ENCODE results near the gene CNKSR1.
"Not testable (repeated sequence)": the region's sequence is repeated elsewhere in the genome, so short reads cannot be mapped to it uniquely, and the experiment has no call there.

CNKSR1 gene

DNA sequence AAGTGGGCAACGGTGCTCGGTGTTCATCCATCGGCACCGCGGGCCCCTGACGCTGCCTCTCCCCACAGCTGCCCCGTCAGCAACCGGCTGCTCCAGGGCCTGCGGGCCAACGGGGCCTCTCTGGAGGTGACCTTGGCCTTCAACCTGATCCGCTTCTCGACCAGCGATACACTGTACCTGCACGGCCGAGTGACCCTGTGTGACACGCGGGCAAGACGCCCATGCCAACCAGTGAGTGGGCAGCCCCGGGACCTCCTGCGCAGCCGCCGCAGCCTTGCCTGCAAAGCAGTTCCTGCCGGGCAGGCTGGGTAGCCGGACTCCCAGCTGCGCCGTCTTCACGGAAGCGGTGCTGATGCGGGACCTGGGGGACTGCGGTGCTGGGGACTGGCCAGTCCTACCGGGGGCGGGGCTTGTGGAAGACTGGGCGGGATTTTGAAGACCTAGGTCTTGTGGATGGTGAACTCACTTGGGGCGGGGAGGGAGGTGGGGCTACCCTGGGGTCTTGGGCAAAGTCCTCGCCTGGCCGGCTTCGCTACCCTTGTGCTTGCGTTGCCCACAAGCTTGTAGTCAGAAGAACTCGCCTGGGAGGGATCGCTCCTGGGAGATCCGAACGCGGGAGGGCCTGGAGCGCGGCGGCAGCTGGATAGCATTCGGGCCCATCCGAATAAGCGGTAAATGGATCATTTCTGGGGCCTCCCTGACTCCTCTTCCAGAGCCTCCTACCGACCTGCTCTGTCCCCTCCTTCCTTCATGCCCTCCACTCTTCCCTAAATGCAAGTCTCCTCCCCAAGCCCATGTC lies 47.9 kb downstream of the CNKSR1 start:
- no peaks in the 10 kb centered on the region for H3K36me3 Mint-ChIP-seq
- DNase-seq (ENCODE audit: low spot score in 2 of 2) (peak; percentile 7 to 59), ATAC-seq (peak; percentile 77)
- H3K4me3 Mint-ChIP-seq, result peak overlapping the region; percentile 75
- H3K4me1 Mint-ChIP-seq, result peaks cover 9% of the 10 kb centered on the region
- no peaks in the 10 kb centered on the region for H3K9me3 Mint-ChIP-seq
- peak overlapping the region; percentile 48 for H3K27ac Mint-ChIP-seq

DNA sequence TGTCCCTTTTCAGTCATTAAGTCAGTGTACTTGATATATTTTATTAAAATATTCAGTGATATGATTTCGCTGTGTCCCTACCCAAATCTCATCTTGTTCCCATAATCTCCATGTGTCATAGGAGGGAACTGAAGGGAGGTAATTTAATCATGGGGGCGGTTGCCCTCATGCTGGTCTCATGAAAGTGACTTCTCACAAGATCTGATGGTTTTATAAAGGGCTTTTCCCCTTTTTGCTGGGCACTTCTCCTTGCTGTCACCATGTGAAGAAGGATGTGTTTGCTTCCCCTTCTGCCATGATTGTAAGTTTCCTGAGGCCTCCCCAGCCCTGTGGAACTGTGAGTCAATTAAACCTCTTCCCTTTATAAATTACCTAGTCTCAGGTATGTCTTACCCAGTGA lies 53.4 kb downstream of the CNKSR1 start:
- not testable (repeated sequence) for DNase-seq (ENCODE audit: low spot score in 2 of 2); H3K27ac Mint-ChIP-seq; ATAC-seq; H3K9me3 Mint-ChIP-seq; H3K4me3 Mint-ChIP-seq
- Mint-ChIP-seq H3K36me3 (peaks cover 12% of the 10 kb centered on the region), H3K4me1 (peaks cover 16% of the 10 kb centered on the region)

DNA sequence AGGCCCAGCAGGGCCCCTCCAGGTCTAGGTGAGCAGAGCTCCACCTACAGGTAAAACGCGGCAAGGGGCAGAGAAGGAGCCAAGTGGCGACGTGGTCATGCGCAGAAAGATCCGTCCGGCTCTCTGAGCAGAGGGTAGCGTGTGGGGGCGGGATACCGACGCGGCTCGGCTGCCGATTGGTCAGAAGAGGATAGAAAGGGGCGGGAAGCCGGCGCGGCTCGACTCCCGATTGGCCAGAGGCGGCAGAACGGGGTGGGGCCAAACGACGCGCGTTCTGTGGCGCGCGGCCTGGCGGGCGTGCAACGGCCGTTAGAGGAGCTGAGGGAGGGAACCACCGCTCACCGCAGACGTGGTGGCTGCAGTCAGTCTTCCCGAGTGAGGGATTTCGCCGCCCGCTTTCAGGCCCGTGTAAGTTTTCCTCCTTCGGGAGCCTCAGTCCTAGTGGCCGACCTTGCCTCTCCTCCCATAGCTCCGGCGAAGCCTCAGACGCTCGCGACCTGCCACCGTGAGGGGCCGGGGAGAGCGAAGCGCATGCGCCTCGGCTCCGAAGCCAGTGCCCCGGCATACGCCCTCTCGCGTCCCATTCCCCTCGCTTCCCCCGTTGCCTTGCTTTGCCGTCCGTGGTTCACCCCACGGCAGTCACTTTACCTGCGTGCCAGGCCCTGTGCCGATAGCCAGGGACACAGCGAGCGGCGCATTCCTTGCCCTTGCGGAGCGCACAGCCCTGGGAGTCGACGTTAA lies 56.8 kb downstream of the CNKSR1 start, which contains the start of gene CEP85:
Gene CEP85, plus strand, starts transcription at position 298 of the 741 bp plus-strand sequence. CDS start 5,584 bp downstream, outside the sequence.
- no peaks in the 10 kb centered on the region for H3K9me3 Mint-ChIP-seq
- peaks cover 12% of the 10 kb centered on the region for H3K36me3 Mint-ChIP-seq
- DNase-seq (ENCODE audit: low spot score in 2 of 2), result peak; percentile 97 to 99
- H3K4me3 Mint-ChIP-seq, result peak within 1 kb of the TSS; percentile 98
- H3K27ac Mint-ChIP-seq, result peak within 1 kb of the TSS; percentile 98
- peaks cover 31% of the 10 kb centered on the region for H3K4me1 Mint-ChIP-seq
- peak; percentile 96 for ATAC-seq

DNA sequence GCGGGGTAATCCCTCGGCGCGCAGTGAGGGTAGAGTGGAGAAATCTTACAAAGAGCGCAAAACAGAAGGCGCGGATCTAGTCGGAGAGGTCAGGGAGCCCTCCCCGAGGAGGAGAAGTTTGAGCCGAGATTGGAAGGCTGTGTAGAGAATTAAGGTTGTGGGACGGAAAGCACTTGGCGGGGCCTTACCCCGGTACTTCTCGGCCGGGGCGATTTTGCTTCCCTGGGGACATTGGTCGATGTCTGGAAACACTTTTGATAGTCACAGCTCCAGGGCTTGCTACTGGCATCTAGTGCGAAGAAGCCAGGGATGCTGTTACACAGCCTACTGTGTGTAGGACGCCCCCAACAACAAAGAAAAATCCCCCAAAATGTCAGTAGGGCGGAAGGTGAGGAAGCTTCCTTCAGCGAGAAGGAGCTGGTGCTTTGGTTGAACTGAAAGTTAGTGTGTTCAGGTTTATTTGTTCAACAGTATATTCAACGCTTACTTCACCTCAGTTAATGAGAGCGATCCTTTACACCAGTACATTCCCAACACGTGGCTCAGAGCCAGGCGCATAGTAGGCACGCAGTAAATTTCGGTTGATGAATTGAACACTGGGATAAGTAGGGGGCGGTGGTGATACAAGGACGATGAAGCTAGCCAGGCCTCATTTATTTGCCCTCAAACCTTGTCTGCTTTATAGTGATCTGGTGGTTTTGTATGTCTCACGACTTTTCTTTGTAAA lies 57.5 kb downstream of the CNKSR1 start:
- peaks cover 12% of the 10 kb centered on the region for H3K36me3 Mint-ChIP-seq
- H3K4me1 Mint-ChIP-seq, result peaks cover 31% of the 10 kb centered on the region
- ATAC-seq (no peak), DNase-seq (ENCODE audit: low spot score in 2 of 2) (peak in 1 of 2 donors; percentile 11)
- peak overlapping the region; percentile 98 for H3K4me3 Mint-ChIP-seq
- no peaks in the 10 kb centered on the region for H3K9me3 Mint-ChIP-seq
- H3K27ac Mint-ChIP-seq, result peak overlapping the region; percentile 98

DNA sequence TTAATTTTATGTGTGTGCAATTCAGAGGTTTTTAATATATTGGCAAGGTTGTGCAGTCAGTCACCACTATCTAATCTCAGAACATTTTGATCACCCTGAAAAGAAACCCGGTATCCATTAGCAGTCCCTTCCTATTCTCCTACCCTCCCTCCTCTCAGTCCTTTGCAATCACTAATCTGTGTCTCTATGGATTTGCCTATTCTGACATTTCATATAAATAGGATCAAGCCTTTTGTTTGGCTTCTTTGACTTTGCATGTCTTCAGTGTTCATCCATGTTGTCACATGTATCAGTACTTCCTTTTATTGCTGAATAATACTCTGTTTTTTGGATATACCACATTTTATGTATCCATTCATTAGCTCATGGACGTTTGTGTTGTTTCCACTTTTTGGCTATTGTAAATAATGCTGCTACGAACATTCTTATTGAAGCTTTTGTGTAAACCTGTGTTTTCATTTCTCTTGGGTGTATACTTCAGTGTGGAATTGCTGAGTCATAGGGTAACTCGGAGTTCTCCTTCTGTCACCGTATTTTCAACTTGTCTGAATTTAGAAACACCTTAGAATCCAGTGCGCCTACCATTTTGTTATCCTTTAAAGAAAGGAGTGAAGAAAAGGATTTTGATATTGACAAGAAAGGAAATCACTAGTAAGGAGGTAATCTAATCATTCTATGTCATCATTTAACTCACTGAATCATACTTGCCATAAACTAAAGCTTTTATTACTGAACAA lies 60.1 kb downstream of the CNKSR1 start:
- no peaks in the 10 kb centered on the region for H3K9me3 Mint-ChIP-seq
- ATAC-seq (no peak), DNase-seq (ENCODE audit: low spot score in 2 of 2) (no peak)
- H3K4me3 Mint-ChIP-seq, result no peak overlapping the region
- peaks cover 36% of the 10 kb centered on the region for H3K36me3 Mint-ChIP-seq
- H3K4me1 Mint-ChIP-seq, result peaks cover 31% of the 10 kb centered on the region
- H3K27ac Mint-ChIP-seq, result peak overlapping the region; percentile 5
